ENCODE measurements around the gene SLC66A3. TPM values are rescaled to one million over a fixed set of nuclear protein-coding genes. Genes with fewer than 3 reads are reported as not detected.

SLC66A3 gene
- total RNA-seq, 1 experiment from 2014 or later = 12.5 TPM

DNA sequence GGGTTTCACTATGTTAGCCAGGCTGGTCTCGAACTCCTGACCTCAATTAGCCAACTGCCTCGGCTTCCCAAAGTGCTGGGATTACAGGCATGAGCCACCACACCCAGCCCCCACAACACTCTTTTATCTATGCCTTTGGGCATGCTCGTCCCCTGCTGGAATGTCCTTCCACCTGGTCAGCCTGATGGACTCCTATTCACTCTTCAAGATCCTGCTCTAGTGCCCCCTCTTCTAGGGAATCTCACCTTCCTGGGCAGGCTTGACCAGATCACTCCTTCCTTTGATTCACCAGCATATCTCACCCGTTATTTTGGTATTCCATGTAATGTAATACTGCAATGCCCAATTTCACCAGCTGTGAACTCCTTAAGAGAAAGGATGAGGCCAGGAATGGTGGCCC is 13.9 kb upstream of the SLC66A3 start:
- TF ChIP-seq MXD4 (CRISPR knock-in tag; IDR thresholded peaks at IDR 0.05; ENCODE audit: borderline replicate concordance) (no peak), TCF7 (CRISPR knock-in tag; IDR thresholded peaks at IDR 0.05; ENCODE audit: low read depth) (no peak), CREB1 (CRISPR knock-in tag; IDR thresholded peaks at IDR 0.05) (no peak), OVOL2 (CRISPR knock-in tag; IDR thresholded peaks at IDR 0.05; ENCODE audit: borderline replicate concordance) (no peak), PREB (CRISPR knock-in tag; IDR thresholded peaks at IDR 0.05; ENCODE audit: borderline replicate concordance) (no peak), NR2C2 (CRISPR knock-in tag; IDR thresholded peaks at IDR 0.05) (no peak), ZNF138 (CRISPR knock-in tag; conservative IDR thresholded peaks at IDR 0.05) (no peak), FOXJ3 (CRISPR knock-in tag; IDR thresholded peaks at IDR 0.05; ENCODE audit: borderline replicate concordance) (no peak), GTF2I (CRISPR knock-in tag; conservative IDR thresholded peaks at IDR 0.05) (no peak), ZNF425 (CRISPR knock-in tag; conservative IDR thresholded peaks at IDR 0.05) (no peak), RORB (CRISPR knock-in tag; IDR thresholded peaks at IDR 0.05) (no peak), ESRRA (CRISPR knock-in tag; IDR thresholded peaks at IDR 0.05; ENCODE audit: borderline replicate concordance) (no peak), SMAD4 (CRISPR knock-in tag; IDR thresholded peaks at IDR 0.05) (no peak), E2F4 (CRISPR knock-in tag; IDR thresholded peaks at IDR 0.05; ENCODE audit: borderline replicate concordance, low read depth) (no peak), NR1H2 (CRISPR knock-in tag; IDR thresholded peaks at IDR 0.05) (no peak), TEAD4 (CRISPR knock-in tag; IDR thresholded peaks at IDR 0.05) (no peak)
- TF ChIP-seq, protein P1, sequence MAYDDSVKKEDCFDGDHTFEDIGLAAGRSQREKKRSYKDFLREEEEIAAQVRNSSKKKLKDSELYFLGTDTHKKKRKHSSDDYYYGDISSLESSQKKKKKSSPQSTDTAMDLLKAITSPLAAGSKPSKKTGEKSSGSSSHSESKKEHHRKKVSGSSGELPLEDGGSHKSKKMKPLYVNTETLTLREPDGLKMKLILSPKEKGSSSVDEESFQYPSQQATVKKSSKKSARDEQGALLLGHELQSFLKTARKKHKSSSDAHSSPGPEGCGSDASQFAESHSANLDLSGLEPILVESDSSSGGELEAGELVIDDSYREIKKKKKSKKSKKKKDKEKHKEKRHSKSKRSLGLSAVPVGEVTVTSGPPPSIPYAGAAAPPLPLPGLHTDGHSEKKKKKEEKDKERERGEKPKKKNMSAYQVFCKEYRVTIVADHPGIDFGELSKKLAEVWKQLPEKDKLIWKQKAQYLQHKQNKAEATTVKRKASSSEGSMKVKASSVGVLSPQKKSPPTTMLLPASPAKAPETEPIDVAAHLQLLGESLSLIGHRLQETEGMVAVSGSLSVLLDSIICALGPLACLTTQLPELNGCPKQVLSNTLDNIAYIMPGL (CRISPR knock-in tag; IDR thresholded peaks at IDR 0.05) = no peak
- POLR2A ChIA-PET = no interaction called here
- H3K27me3 Mint-ChIP-seq (ENCODE audit: low read depth) = no peaks in the 10 kb centered on the region
- DNase-seq (ENCODE audit: low spot score) (no peak), ATAC-seq (no peak)
- H3K4me3 Mint-ChIP-seq = no peak overlapping the region
- H3K36me3 Mint-ChIP-seq = no peaks in the 10 kb centered on the region
- H3K27ac Mint-ChIP-seq = no peak overlapping the region
- CTCF ChIA-PET = interaction anchor here (0.7 kb wide), 1 partner anchor 418 kb away, joined by 3 read pairs; no protein-coding TSS in a partner anchor
- no peaks in the 10 kb centered on the region for H3K4me1 Mint-ChIP-seq
- peaks cover 9% of the 10 kb centered on the region for H3K9me3 Mint-ChIP-seq

DNA sequence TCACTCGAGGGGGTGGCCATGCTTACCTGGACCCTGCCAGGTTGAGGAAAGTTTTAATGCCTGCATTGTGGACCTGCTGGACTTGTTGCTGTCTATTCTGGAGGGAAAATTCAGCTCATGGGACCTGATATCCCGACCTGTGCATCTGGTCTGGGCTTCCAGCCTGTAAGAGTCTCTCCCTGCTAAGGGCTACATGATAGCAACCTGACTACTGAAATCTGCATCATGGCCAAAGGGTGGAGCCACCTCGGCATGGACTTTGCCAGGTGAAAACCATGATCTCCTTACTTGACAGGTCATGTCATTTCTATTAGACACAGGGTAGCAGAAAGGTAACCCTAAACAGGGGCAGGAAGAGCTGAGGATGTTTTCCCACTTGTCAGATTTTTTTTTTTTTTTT is 12.9 kb upstream of the SLC66A3 start:
- ChIA-PET POLR2A (no interaction called here), CTCF (interaction anchor here (0.8 to 3.3 kb wide), 3 partner anchors 9 to 270 kb away, joined by 3 to 37 read pairs (median 5); a partner anchor contains a TSS)
- TF ChIP-seq ATF3 (CRISPR knock-in tag; conservative IDR thresholded peaks at IDR 0.05) (no peak), ATF2 (CRISPR knock-in tag; IDR thresholded peaks at IDR 0.05; ENCODE audit: borderline replicate concordance, low read depth) (no peak), KAT7 (CRISPR knock-in tag; IDR thresholded peaks at IDR 0.05; ENCODE audit: borderline replicate concordance) (no peak), NR3C1 (CRISPR knock-in tag; conservative IDR thresholded peaks at IDR 0.05; ENCODE audit: low read depth) (no peak), FOXK1 (CRISPR knock-in tag; IDR thresholded peaks at IDR 0.05) (no peak)
- TF ChIP-seq, protein P1 (CRISPR knock-in tag; IDR thresholded peaks at IDR 0.05) = no peak
- TF ChIP-seq, protein P2, sequence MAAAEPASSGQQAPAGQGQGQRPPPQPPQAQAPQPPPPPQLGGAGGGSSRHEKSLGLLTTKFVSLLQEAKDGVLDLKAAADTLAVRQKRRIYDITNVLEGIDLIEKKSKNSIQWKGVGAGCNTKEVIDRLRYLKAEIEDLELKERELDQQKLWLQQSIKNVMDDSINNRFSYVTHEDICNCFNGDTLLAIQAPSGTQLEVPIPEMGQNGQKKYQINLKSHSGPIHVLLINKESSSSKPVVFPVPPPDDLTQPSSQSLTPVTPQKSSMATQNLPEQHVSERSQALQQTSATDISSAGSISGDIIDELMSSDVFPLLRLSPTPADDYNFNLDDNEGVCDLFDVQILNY (CRISPR knock-in tag; IDR thresholded peaks at IDR 0.05) = no peak
- Mint-ChIP-seq H3K4me3 (no peak overlapping the region), H3K27me3 (ENCODE audit: low read depth) (no peaks in the 10 kb centered on the region), H3K4me1 (no peaks in the 10 kb centered on the region), H3K36me3 (no peaks in the 10 kb centered on the region), H3K27ac (no peak overlapping the region), H3K9me3 (peaks cover 12% of the 10 kb centered on the region)
- ATAC-seq (no peak), DNase-seq (ENCODE audit: low spot score) (no peak)
